ENCODE results near the gene FBN1. TPM values are rescaled to one million over a fixed set of nuclear protein-coding genes. Genes with fewer than 3 reads are reported as not detected.

Gene FBN1
- total and polyA plus RNA-seq, 10 of the 15 experiments (the other 5 are each of a cell fraction or from before 2014, with no cell fraction given): 2.2 to 15.3 (median 7.0) TPM

DNA sequence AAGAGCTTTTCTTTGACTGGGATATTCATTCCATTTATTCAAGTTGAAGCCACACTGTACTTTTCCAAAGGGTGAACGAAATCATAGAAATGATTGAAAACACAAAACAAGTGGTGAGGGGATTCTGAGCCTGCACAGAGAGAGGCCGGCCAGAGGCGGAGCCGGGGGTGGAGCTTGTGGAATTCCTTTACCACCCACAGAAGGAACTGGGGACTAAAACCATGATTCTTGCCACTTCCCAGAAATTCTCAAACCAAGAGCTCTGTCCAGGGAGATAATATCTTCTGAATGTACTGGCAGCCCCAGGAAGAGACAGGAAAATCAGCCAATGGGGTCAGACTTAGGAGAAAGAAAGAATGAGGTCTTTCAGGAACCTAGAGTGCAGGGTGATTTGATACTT is 20.8 kb downstream of the FBN1 start:
- no peak for ATAC-seq
- CTCF ChIA-PET: interaction anchor here (0.9 to 1.7 kb wide), 5 partner anchors 16 to 266 kb away, joined by 3 to 6 read pairs (median 3); no protein-coding TSS in a partner anchor

More for the DNA sequence above, 20.8 kb downstream of the FBN1 start:
- Histone ChIP-seq H3K36me3 (ENCODE audit: control insufficient read depth in 2 of 2, insufficient read depth in 2 of 2, low read length in 1 of 2) (no peaks in the 10 kb centered on the region), H3K27ac (ENCODE audit: control insufficient read depth, insufficient read depth) (no peak overlapping the region), H3K27me3 (replicated peaks in 1 of 2; ENCODE audit: control insufficient read depth in 2 of 2, insufficient read depth in 2 of 2, low read length in 1 of 2) (no peaks in the 10 kb centered on the region), H3K4me3 (no peak overlapping the region), H3K79me2 (ENCODE audit: control insufficient read depth, insufficient read depth, low read length) (no peaks in the 10 kb centered on the region), H4K20me1 (ENCODE audit: control insufficient read depth, insufficient read depth) (no peaks in the 10 kb centered on the region), H3K9ac (ENCODE audit: control insufficient read depth, insufficient read depth, low read length) (no peak overlapping the region), H3K4me1 (ENCODE audit: control insufficient read depth, insufficient read depth, low read length) (no peaks in the 10 kb centered on the region), H3K9me3 (replicated peaks; ENCODE audit: control insufficient read depth, insufficient read depth, low read length) (no peaks in the 10 kb centered on the region), H3K4me2 (ENCODE audit: control insufficient read depth, insufficient read depth) (no peak overlapping the region), H2AFZ (ENCODE audit: control insufficient read depth, low read depth, low read length) (no peak overlapping the region)
- SMC1A ChIA-PET (ENCODE audit: uncharacterized antibody, unreplicated experiment): interaction anchor here (1.0 to 1.4 kb wide), 5 partner anchors 10 to 263 kb away, joined by 3 to 5 read pairs (median 4); no protein-coding TSS in a partner anchor
- RAD21 ChIA-PET (ENCODE audit: unreplicated experiment): no interaction called here
- in situ Hi-C loops (cut with MboI): no loop called here
- no peak for TF ChIP-seq ZNF207 (IDR thresholded peaks at IDR 0.05; ENCODE audit: borderline replicate concordance)
- no peak for TF ChIP-seq MTA2 (IDR thresholded peaks at IDR 0.05; ENCODE audit: low read depth)
- no peak for TF ChIP-seq KDM1A (IDR thresholded peaks at IDR 0.05; ENCODE audit: borderline replicate concordance)
- TF ChIP-seq MEF2B (IDR thresholded peaks at IDR 0.05; ENCODE audit: partially characterized antibody, poor library complexity, severe bottlenecking): no peak
- TF ChIP-seq, protein P1, sequence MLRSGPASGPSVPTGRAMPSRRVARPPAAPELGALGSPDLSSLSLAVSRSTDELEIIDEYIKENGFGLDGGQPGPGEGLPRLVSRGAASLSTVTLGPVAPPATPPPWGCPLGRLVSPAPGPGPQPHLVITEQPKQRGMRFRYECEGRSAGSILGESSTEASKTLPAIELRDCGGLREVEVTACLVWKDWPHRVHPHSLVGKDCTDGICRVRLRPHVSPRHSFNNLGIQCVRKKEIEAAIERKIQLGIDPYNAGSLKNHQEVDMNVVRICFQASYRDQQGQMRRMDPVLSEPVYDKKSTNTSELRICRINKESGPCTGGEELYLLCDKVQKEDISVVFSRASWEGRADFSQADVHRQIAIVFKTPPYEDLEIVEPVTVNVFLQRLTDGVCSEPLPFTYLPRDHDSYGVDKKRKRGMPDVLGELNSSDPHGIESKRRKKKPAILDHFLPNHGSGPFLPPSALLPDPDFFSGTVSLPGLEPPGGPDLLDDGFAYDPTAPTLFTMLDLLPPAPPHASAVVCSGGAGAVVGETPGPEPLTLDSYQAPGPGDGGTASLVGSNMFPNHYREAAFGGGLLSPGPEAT (IDR thresholded peaks at IDR 0.05; ENCODE audit: low read depth): no peak
- TF ChIP-seq RCOR1 (conservative IDR thresholded peaks at IDR 0.05; ENCODE audit: low read depth, low read length): no peak
- TF ChIP-seq YBX1 (IDR thresholded peaks at IDR 0.05): no peak
- TF ChIP-seq HCFC1 (IDR thresholded peaks at IDR 0.05; ENCODE audit: low read length): no peak
- no peak for TF ChIP-seq HDAC2 (IDR thresholded peaks at IDR 0.05)
- TF ChIP-seq, protein P2, sequence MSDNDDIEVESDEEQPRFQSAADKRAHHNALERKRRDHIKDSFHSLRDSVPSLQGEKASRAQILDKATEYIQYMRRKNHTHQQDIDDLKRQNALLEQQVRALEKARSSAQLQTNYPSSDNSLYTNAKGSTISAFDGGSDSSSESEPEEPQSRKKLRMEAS (IDR thresholded peaks at IDR 0.05; ENCODE audit: low read depth, low read length): no peak
- TF ChIP-seq WRNIP1 (IDR thresholded peaks at IDR 0.05; ENCODE audit: borderline replicate concordance, low read depth, low read length): no peak
- TF ChIP-seq, protein P3, sequence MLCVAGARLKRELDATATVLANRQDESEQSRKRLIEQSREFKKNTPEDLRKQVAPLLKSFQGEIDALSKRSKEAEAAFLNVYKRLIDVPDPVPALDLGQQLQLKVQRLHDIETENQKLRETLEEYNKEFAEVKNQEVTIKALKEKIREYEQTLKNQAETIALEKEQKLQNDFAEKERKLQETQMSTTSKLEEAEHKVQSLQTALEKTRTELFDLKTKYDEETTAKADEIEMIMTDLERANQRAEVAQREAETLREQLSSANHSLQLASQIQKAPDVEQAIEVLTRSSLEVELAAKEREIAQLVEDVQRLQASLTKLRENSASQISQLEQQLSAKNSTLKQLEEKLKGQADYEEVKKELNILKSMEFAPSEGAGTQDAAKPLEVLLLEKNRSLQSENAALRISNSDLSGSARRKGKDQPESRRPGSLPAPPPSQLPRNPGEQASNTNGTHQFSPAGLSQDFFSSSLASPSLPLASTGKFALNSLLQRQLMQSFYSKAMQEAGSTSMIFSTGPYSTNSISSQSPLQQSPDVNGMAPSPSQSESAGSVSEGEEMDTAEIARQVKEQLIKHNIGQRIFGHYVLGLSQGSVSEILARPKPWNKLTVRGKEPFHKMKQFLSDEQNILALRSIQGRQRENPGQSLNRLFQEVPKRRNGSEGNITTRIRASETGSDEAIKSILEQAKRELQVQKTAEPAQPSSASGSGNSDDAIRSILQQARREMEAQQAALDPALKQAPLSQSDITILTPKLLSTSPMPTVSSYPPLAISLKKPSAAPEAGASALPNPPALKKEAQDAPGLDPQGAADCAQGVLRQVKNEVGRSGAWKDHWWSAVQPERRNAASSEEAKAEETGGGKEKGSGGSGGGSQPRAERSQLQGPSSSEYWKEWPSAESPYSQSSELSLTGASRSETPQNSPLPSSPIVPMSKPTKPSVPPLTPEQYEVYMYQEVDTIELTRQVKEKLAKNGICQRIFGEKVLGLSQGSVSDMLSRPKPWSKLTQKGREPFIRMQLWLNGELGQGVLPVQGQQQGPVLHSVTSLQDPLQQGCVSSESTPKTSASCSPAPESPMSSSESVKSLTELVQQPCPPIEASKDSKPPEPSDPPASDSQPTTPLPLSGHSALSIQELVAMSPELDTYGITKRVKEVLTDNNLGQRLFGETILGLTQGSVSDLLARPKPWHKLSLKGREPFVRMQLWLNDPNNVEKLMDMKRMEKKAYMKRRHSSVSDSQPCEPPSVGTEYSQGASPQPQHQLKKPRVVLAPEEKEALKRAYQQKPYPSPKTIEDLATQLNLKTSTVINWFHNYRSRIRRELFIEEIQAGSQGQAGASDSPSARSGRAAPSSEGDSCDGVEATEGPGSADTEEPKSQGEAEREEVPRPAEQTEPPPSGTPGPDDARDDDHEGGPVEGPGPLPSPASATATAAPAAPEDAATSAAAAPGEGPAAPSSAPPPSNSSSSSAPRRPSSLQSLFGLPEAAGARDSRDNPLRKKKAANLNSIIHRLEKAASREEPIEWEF (IDR thresholded peaks at IDR 0.05; ENCODE audit: insufficient replicate concordance, low read depth, low read length): no peak
- no peak for TF ChIP-seq CEBPB (IDR thresholded peaks at IDR 0.05; ENCODE audit: borderline replicate concordance in 1 of 2, low read depth in 2 of 2, low read length in 2 of 2)
- no peak for TF ChIP-seq SPI1 (IDR thresholded peaks at IDR 0.05; ENCODE audit: borderline replicate concordance, insufficient read depth, low read depth, low read length)
- no peak for TF ChIP-seq NRF1 (conservative IDR thresholded peaks at IDR 0.05; ENCODE audit: low read depth, low read length)
- no TSS peak for BruUV-seq (replicated peaks)
- DNase-seq (ENCODE audit: low read depth, low spot score) (no peak), FAIRE-seq (no peak)
- intact Hi-C loops (cut with micrococcal nuclease; ENCODE audit: unreplicated experiment): no loop called here
- POLR2A ChIA-PET: interaction anchor here (0.6 to 1.1 kb wide), 3 partner anchors 19 to 37 kb away, joined by 3 to 4 read pairs (median 3); no protein-coding TSS in a partner anchor
- 91% methylated on average over 4 of the region's 4 CpGs for WGBS (ENCODE audit: insufficient coverage, insufficient replicate concordance, low lambda C conversion rate, missing lambda C conversion rate)
